Body of pancreas (tissue), 4 donors: Measurements from ENCODE around the gene MTMR1. TPM values are rescaled to one million over a fixed set of nuclear protein-coding genes. Genes with fewer than 3 reads are reported as not detected.

Experiments
- ATAC-seq: fragments of 150-250 bp; one replicate; pipeline ENCODE4 v1.9.1; 2016
- DNase-seq, 4 donors: peaks; one replicate each; pipeline ENCODE4 v3.0.0-alpha.2; 2019
- H3K27ac ChIP-seq, 4 donors: fragments of 200-600 bp; sonication (generic); 1 replicate in 3 of 4; 2 replicates in 1 of 4; pipeline versions ENCODE4 v1.5.1 to v1.6.1; 2016 to 2019; ENCODE audit warnings: mild to moderate bottlenecking in 1 of 4, mixed read lengths in 1 of 4, moderate library complexity in 1 of 4
- H3K27me3 ChIP-seq, 2 donors: fragments of 200-600 bp; sonication (generic); one replicate each; pipeline ENCODE4 v1.6.0; 2016; ENCODE audit warnings: mild to moderate bottlenecking in 1 of 2
- H3K36me3 ChIP-seq, 2 donors: fragments of 200-600 bp; sonication (generic); replicated peaks in 1 of 2; 2 replicates each; pipeline ENCODE4 v1.5.1; 2016; ENCODE audit warnings: low read depth in 2 of 2; ENCODE audit not compliant: insufficient read depth in 1 of 2
- H3K4me1 ChIP-seq: fragments of 200-600 bp; sonication (generic); one replicate; pipeline ENCODE4 v1.6.0; 2016
- H3K4me3 ChIP-seq, 2 donors: fragments of 200-600 bp; sonication (generic); 1 replicate in 1 of 2; 2 replicates in 1 of 2; pipeline ENCODE4 v1.5.1; 2016 to 2019
- H3K9me3 ChIP-seq, 3 donors: fragments of 200-600 bp; sonication (generic); 1 replicate in 2 of 3; 2 replicates in 1 of 3; pipeline ENCODE4 v1.5.1; 2016
- POLR2A ChIP-seq, 3 donors: fragments of 450-650 bp; IDR thresholded peaks; one replicate each; pipeline ENCODE4 v1.6.1; 2016; ENCODE audit warnings: antibody characterized with exemption in 3 of 3, mild to moderate bottlenecking in 2 of 3
- WGBS, 2 donors: methylation state at CpG; one replicate each; pipeline ENCODE4 v1.1.5; 2017; 5-methylcytosine and 5-hydroxymethylcytosine counted together
- intact Hi-C: fragments of 100-400 bp; cut with DNase I; formaldehyde crosslinking; loops from one replicate; pipeline ENCODE4 v1.15.1; 2023
- total RNA-seq, 2 donors: library from RNA; depleted of rRNA; stranded (reverse); fragments of >200 nt; gene quantifications; one replicate each; pipeline ENCODE4 v1.1.0, GENCODE V29; 2016
- TF ChIP-seq, protein P1 (sequence below), 7 experiments: fragments of 450-650 bp in 4 of 7; fragments of 200-600 bp in 3 of 7; sonication (generic) in 3 of 7; IDR thresholded peaks; one replicate each; pipeline ENCODE4 v1.5.1; 2016 to 2019; ENCODE audit warnings: antibody characterized with exemption in 7 of 7

The MTMR1 gene
- total RNA-seq, 2 donors from 2014 or later, result 7.6 to 9.1 TPM

DNA sequence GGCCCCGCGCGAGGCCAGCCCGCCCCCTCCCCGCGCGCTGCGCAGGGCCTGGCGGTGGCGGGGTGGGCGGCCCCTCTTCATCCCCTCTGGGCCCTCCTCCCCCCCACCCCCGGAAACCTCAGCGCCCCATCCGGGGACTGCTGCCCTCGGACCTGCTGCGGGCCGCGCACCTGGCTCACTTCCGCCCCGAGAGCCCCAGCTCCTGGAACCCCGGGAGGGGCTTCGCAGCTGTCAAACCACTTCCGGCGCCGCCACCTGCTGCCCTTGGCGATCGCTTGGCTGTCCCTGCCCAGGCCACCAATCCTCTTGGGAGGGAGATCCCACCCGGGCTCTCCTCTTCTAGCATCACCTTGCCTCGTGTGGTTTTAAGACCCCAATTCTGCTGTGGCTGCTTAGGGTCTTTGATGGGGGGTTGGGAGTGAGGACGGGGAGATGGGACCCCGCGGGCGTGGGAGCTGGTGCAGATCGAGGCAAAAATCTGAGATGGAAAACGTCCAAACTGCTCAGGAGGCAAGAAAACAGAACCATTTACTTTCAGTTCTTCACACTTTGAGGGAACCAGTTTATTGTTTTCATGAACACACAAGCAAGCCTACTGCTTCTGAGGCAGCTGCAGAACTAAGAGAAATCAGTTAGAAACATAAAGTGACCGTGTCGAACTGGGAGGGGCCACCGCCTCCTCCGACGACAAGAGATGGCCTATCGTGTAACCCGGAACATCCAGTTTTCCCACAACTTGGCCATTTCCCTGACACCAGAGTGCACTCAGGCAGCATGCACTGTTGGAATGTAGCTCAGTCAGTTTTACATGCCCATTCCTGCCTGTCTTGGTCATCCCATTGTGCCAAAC, 754 bp downstream of the MTMR1 start:
- Histone ChIP-seq H3K27ac (peak overlapping the region; percentile 72 to 94 (median 88)), H3K4me1 (peaks cover 20% of the 10 kb centered on the region), H3K4me3 (no peak overlapping the region), H3K27me3 (no peaks in the 10 kb centered on the region), H3K36me3 (no peaks in the 10 kb centered on the region), H3K9me3 (no peaks in the 10 kb centered on the region)
- TF ChIP-seq POLR2A (IDR thresholded peaks at IDR 0.05), result peak in 2 of 3 donors; percentile 51 to 55
- TF ChIP-seq, protein P1, sequence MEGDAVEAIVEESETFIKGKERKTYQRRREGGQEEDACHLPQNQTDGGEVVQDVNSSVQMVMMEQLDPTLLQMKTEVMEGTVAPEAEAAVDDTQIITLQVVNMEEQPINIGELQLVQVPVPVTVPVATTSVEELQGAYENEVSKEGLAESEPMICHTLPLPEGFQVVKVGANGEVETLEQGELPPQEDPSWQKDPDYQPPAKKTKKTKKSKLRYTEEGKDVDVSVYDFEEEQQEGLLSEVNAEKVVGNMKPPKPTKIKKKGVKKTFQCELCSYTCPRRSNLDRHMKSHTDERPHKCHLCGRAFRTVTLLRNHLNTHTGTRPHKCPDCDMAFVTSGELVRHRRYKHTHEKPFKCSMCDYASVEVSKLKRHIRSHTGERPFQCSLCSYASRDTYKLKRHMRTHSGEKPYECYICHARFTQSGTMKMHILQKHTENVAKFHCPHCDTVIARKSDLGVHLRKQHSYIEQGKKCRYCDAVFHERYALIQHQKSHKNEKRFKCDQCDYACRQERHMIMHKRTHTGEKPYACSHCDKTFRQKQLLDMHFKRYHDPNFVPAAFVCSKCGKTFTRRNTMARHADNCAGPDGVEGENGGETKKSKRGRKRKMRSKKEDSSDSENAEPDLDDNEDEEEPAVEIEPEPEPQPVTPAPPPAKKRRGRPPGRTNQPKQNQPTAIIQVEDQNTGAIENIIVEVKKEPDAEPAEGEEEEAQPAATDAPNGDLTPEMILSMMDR (IDR thresholded peaks at IDR 0.05), result no peak
- ATAC-seq, result peak; percentile 73
- WGBS, 2 donors, result 0 to 1% methylated on average over 5 to 16 of the region's 42 CpGs
- peak; percentile 65 to 75 (median 72) for DNase-seq
- intact Hi-C loops, result no loop called here

DNA sequence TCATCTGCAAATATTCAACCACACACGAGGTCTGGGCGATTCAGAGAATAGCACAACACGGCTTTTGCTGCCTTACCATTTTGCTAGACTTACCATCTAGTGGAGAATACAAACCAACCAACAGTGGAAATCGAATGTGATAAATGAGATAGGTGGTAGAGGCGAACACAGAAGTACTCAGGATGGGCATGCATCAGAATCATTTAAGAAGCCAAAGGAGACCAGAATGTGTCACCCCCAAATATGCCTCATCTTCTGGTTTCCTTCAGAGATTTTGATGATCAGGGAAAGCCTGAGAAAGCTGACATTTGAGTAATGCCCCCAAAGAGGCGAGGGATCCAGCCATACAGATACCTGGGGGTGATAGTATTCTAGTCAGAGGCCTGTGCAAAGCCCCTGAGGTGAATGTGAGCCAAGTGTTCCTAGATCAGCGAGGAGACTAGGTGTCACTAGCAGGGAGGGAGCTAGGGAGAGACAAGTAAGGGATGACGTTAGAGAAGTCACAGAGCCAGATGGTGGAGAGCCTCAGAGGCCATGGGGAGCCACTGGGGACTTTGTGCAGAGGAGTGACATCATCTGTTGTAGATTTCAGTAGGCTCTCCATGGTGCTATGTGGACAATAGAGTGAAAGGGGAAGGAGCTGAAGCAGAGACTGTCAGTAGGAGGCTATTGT, 1.7 kb downstream of the MTMR1 start:
- ATAC-seq (peak; percentile 18), DNase-seq (no peak)
- H3K36me3 ChIP-seq, result no peaks in the 10 kb centered on the region
- H3K4me1 ChIP-seq, result peaks cover 20% of the 10 kb centered on the region
- WGBS, 2 donors, result 53 to 63% methylated on average over 8 of the region's 8 CpGs
- intact Hi-C loops, result no loop called here
- H3K27ac ChIP-seq, result peak overlapping the region; percentile 45 to 88 (median 69)
- no peak for TF ChIP-seq POLR2A (IDR thresholded peaks at IDR 0.05)
- TF ChIP-seq, protein P1 (IDR thresholded peaks at IDR 0.05), result no peak
- H3K9me3 ChIP-seq, result no peaks in the 10 kb centered on the region
- H3K27me3 ChIP-seq, result no peaks in the 10 kb centered on the region
- no peak overlapping the region for H3K4me3 ChIP-seq

DNA sequence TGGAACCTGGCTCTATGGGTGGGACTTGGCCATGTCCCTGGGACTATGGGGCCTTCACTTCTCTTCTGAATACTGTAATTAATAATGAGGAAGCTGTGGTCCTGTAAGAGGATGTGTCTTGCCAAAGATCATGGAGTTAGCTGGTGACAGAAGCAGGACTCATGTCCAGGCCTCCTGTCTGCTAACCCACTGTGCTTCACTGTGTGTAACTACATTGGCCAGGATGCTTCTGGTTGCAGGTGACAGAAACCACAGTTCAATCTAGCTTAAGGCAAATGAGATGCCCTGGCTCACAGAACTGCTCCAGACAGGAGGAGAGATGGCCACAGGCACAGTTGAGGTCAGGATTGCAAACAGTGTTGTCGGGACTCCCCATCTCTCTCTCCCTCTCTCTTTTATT, 3.1 kb downstream of the MTMR1 start:
- ATAC-seq, result no peak
- DNase-seq, result no peak
- Histone ChIP-seq H3K4me1 (peaks cover 20% of the 10 kb centered on the region), H3K9me3 (no peaks in the 10 kb centered on the region), H3K36me3 (no peaks in the 10 kb centered on the region), H3K27me3 (no peaks in the 10 kb centered on the region), H3K27ac (peak overlapping the region in 1 of 4 donors; percentile 29), H3K4me3 (no peak overlapping the region)
- intact Hi-C loops, result no loop called here
- TF ChIP-seq, protein P1 (IDR thresholded peaks at IDR 0.05), result no peak
- no peak for TF ChIP-seq POLR2A (IDR thresholded peaks at IDR 0.05)
- 31 to 50% methylated on average over 1 of the region's 1 CpG for WGBS, 2 donors

DNA sequence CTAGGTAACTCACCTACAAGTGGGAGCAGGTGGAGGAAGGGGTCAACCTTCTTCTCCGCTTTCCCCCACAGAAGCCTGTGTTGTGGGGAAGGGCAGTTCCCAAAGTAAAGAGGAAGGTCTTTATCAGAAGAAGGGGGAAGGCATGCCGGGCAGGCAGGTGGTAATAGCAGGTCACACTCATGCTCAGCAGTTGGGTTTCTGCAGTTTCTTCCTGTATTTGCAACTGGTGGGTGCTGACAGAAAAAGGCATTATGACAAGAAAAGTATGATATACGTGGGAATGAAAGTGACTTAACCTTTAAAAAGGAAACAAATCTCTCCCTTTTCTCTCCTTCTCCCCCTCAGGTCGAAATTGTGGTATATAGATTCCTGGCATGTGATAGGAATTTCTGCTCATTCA, 3.7 kb downstream of the MTMR1 start:
- intact Hi-C loops, result no loop called here
- peaks cover 20% of the 10 kb centered on the region for H3K4me1 ChIP-seq
- DNase-seq, result peak in 1 of 4 donors; percentile 18
- no peaks in the 10 kb centered on the region for H3K9me3 ChIP-seq
- H3K27ac ChIP-seq, result peak overlapping the region in 1 of 4 donors; percentile 32
- TF ChIP-seq POLR2A (IDR thresholded peaks at IDR 0.05), result no peak
- TF ChIP-seq, protein P1 (IDR thresholded peaks at IDR 0.05), result no peak
- 27 to 30% methylated on average over 4 of the region's 4 CpGs for WGBS, 2 donors
- no peak for ATAC-seq
- H3K36me3 ChIP-seq, result no peaks in the 10 kb centered on the region
- no peak overlapping the region for H3K4me3 ChIP-seq
- H3K27me3 ChIP-seq, result no peaks in the 10 kb centered on the region
